SK-N-MC (cell line): Measurements from ENCODE around the gene LIF.

Experiments
- EZH2 ChIP-seq: fragments of 200-600 bp; sonication (generic); IDR thresholded peaks from one replicate; pipeline ENCODE4 v1.6.1; 2017; ENCODE audit warnings: antibody characterized with exemption
- POLR2AphosphoS5 ChIP-seq: IDR thresholded peaks from 2 replicates; pipeline ENCODE4 v1.6.1; 2012; ENCODE audit warnings: mild to moderate bottlenecking, low read depth, low read length, borderline replicate concordance

GRCh38 chr22:30286813-30287647, 40.5 kb upstream of the LIF start:
- TF ChIP-seq POLR2AphosphoS5: no peak
- no peak for TF ChIP-seq EZH2
